Left lung (tissue), 10 donors: ENCODE measurements around the gene PSME2. TPM values are rescaled to one million over a fixed set of nuclear protein-coding genes. Genes with fewer than 3 reads are reported as not detected.

Experiments used
- ATAC-seq: fragments of 200-7000 bp; cut with Tn5 transposase; one replicate; pipeline ENCODE4 v1.9.1; 2020; ENCODE audit warnings: moderate library complexity
- DNase-seq, 4 donors: peaks; one replicate each; pipeline ENCODE4 v3.0.0-alpha.2; 2013 to 2020
- H3K27ac ChIP-seq, 2 donors: fragments of 200-600 bp; sonication (generic) in 1 of 2; one replicate each; pipeline versions ENCODE4 v1.5.0 to v1.8.0; 2020 to 2021
- H3K27me3 ChIP-seq, 2 donors: fragments of 200-600 bp; sonication (generic) in 1 of 2; one replicate each; pipeline versions ENCODE4 v1.5.0 to v1.8.0; 2020 to 2021
- H3K36me3 ChIP-seq, 2 donors: fragments of 200-600 bp; sonication (generic) in 1 of 2; one replicate each; pipeline versions ENCODE4 v1.5.0 to v1.8.0; 2020 to 2021
- H3K4me1 ChIP-seq, 2 donors: fragments of 200-600 bp; one replicate each; pipeline ENCODE4 v1.8.0; 2021
- H3K4me3 ChIP-seq, 2 donors: fragments of 200-600 bp; sonication (generic) in 1 of 2; one replicate each; pipeline versions ENCODE4 v1.5.0 to v1.8.0; 2020 to 2021; ENCODE audit warnings: mild to moderate bottlenecking in 1 of 2
- H3K9me3 ChIP-seq, 2 donors: fragments of 200-600 bp; sonication (generic) in 1 of 2; one replicate each; pipeline versions ENCODE4 v1.5.0 to v1.8.0; 2020 to 2021
- intact Hi-C, 2 donors: fragments of 100-400 bp; cut with DNase I; formaldehyde crosslinking; loops; one replicate each; pipeline versions ENCODE4 v1.11.2 to v1.14.2; 2022
- polyA plus RNA-seq, 6 donors: library from polyadenylated mRNA; unstranded; fragments of 120-200 nt; gene quantifications; one replicate each; pipeline ENCODE4 v1.2.1, GENCODE V29; 2013; ENCODE audit not compliant: insufficient read length in 6 of 6
- total RNA-seq, 2 donors: library from RNA; stranded (reverse); fragmentation: NEBNext Ultra II Directional; extraction: Animal tissue kit (Norgen Biotek cat#: 25700); gene quantifications; one replicate each; pipeline ENCODE4 v1.2.1, GENCODE V29; 2021
- TF ChIP-seq, protein P1 (sequence below), 2 donors: fragments of 200-600 bp; sonication (generic) in 1 of 2; IDR thresholded peaks; one replicate each; pipeline versions ENCODE4 v1.5.0 to v1.8.0; 2021; ENCODE audit warnings: antibody characterized with exemption in 2 of 2
- donor health status: DM: no; HTN: yes; CAD: no.
- donor health status: DM: no; HTN: no; CAD: no.

Gene PSME2
- total and polyA plus RNA-seq, 8 donors: 126 to 224 (median 159) TPM

- H3K4me1 ChIP-seq: peaks cover 14 to 51% of the 10 kb centered on the region in 2 donors
- H3K9me3 ChIP-seq: no peaks in the 10 kb centered on the region
- TF ChIP-seq, protein P1, sequence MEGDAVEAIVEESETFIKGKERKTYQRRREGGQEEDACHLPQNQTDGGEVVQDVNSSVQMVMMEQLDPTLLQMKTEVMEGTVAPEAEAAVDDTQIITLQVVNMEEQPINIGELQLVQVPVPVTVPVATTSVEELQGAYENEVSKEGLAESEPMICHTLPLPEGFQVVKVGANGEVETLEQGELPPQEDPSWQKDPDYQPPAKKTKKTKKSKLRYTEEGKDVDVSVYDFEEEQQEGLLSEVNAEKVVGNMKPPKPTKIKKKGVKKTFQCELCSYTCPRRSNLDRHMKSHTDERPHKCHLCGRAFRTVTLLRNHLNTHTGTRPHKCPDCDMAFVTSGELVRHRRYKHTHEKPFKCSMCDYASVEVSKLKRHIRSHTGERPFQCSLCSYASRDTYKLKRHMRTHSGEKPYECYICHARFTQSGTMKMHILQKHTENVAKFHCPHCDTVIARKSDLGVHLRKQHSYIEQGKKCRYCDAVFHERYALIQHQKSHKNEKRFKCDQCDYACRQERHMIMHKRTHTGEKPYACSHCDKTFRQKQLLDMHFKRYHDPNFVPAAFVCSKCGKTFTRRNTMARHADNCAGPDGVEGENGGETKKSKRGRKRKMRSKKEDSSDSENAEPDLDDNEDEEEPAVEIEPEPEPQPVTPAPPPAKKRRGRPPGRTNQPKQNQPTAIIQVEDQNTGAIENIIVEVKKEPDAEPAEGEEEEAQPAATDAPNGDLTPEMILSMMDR (IDR thresholded peaks at IDR 0.05): peak; percentile 94 to 96
- ATAC-seq (peak; percentile 96), DNase-seq (peak; percentile 91 to 95 (median 94))
- H3K4me3 ChIP-seq: peak within 1 kb of the TSS; percentile 80 to 87
- H3K27me3 ChIP-seq: no peaks in the 10 kb centered on the region
- intact Hi-C loops: no loop called here
- H3K36me3 ChIP-seq: peaks cover 0 to 86% of the 10 kb centered on the region in 2 donors
- peak within 1 kb of the TSS; percentile 93 to 96 for H3K27ac ChIP-seq
Measured at GRCh38 chr14:24160850-24161804, 14.7 kb upstream of the PSME2 start, which contains the start of gene IRF9. Gene IRF9, plus strand, starts transcription at chr14:24161265. Its CDS starts 880 bp downstream, at chr14:24162145.

GRCh38 chr14:24160499-24160849, 14.1 kb upstream of the PSME2 start:
- no peak overlapping the region for H3K4me3 ChIP-seq
- H3K4me1 ChIP-seq: peaks cover 14 to 45% of the 10 kb centered on the region in 2 donors
- H3K36me3 ChIP-seq: peaks cover 0 to 86% of the 10 kb centered on the region in 2 donors
- intact Hi-C loops: no loop called here
- peak overlapping the region; percentile 93 to 96 for H3K27ac ChIP-seq
- H3K9me3 ChIP-seq: no peaks in the 10 kb centered on the region
- ATAC-seq (no peak), DNase-seq (no peak)
- no peaks in the 10 kb centered on the region for H3K27me3 ChIP-seq
- TF ChIP-seq, protein P1 (IDR thresholded peaks at IDR 0.05): no peak

DNA sequence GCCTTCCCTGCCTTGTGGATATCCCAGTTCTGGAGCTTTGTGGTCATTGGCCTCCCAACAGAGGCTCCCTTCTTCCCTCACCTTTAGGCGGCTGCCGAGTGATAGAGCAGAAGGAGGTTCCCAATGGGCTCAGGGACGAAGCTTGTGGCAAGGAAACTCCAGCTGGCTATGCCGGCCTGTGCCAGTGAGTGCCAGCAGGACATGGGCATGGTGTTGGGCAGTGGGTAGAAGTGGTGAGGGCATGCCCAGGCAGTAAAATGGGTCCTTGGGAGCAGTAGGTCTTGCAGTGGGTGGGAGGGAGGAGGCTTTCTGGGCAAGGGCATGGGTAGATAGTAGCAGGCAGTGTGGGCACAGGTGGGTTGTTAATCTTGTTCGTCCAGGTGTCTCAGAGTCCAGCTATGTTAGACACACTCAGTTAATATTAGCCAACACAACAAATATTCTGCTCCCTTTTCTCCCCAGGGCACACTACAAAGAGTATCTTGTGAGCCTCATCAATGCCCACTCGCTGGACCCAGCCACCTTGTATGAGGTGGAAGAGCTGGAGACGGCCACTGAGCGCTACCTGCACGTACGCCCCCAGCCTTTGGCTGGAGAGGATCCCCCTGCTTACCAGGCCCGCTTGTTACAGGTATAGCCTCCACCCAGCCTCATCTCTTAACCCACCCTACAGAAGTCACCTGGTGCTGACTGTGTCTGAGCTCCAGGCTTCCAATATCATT, 13.5 kb upstream of the PSME2 start:
- Histone ChIP-seq H3K36me3 (peaks cover 0 to 86% of the 10 kb centered on the region in 2 donors), H3K27me3 (no peaks in the 10 kb centered on the region), H3K4me1 (peaks cover 14 to 40% of the 10 kb centered on the region in 2 donors), H3K4me3 (no peak overlapping the region), H3K27ac (peak overlapping the region in 1 of 2 donors; percentile 96), H3K9me3 (no peaks in the 10 kb centered on the region)
- DNase-seq: peak in 1 of 4 donors; percentile 59
- intact Hi-C loops: no loop called here
- no peak for ATAC-seq
- TF ChIP-seq, protein P1 (IDR thresholded peaks at IDR 0.05): no peak

- no peak for ATAC-seq
- peaks cover 0 to 86% of the 10 kb centered on the region in 2 donors for H3K36me3 ChIP-seq
- intact Hi-C loops: no loop called here
- H3K4me3 ChIP-seq: no peak overlapping the region
- DNase-seq: peak in 1 of 4 donors; percentile 51
- no peaks in the 10 kb centered on the region for H3K27me3 ChIP-seq
- no peak overlapping the region for H3K27ac ChIP-seq
- peaks cover 6 to 15% of the 10 kb centered on the region in 2 donors for H3K4me1 ChIP-seq
- H3K9me3 ChIP-seq: no peaks in the 10 kb centered on the region
- TF ChIP-seq, protein P1 (IDR thresholded peaks at IDR 0.05): no peak
Measured at GRCh38 chr14:24157331-24157730, 10.9 kb upstream of the PSME2 start.

- peaks cover 0 to 88% of the 10 kb centered on the region in 2 donors for H3K36me3 ChIP-seq
- TF ChIP-seq, protein P1 (IDR thresholded peaks at IDR 0.05): no peak
Measured at GRCh38 chr14:24156840-24157239, 10.4 kb upstream of the PSME2 start.

More at GRCh38 chr14:24156840-24157239, 10.4 kb upstream of the PSME2 start:
- H3K4me1 ChIP-seq: peaks cover under 1 to 10% of the 10 kb centered on the region in 2 donors
- no peaks in the 10 kb centered on the region for H3K27me3 ChIP-seq
- H3K27ac ChIP-seq: no peak overlapping the region
- intact Hi-C loops: no loop called here
- no peaks in the 10 kb centered on the region for H3K9me3 ChIP-seq
- no peak for DNase-seq
- H3K4me3 ChIP-seq: no peak overlapping the region
- ATAC-seq: no peak
